ENCODE measurements around the gene SEC23B.

DNA sequence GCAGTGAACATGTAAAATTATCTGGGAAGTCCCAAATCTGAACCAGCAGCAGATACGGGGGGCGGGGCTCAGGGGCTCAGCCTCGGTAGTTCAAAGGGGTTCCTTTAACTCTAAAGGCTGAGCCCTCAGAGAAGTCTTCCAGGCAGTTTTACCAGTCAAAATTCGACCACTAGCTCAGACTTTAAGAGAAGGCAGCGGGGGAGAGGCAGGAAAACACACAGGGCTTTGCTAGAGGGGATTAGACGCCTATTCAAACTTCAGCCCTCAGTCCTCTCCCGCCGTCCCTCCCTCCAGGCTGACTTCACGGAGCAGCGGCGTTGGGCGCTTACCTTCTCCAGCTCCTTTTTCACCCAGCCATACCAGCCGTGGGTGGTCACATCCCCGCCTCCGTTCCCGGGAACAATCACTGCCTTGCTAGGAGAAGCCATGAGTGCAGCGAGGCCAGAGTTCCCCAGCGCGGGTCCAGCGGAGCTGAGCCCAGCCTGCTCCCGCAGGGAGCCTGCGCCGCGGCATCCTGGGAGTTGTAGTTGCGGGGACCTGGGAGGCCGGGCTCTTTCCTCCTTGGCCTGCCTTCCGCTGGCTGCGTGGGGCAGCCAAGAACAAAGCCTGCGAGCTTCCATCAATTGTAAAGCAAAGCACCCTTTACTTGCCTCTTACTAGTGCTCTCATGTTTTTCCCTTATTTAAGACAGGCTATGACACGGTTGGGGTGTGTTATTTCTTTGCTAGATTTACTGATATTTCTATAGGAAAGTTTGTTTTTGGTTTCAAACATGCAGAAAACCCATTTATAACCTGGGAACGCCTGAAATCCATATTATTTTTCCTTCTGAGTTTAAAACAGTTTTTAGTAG is 10.8 kb upstream of the SEC23B start, which contains the start of gene RBBP9:
- TF ChIP-seq SIN3A (IDR thresholded peaks at IDR 0.05; ENCODE audit: borderline replicate concordance, insufficient read depth, low read length): 0 out of 2 replicates have a peak, but pooled peaks have one; percentile 66
- TF ChIP-seq, protein P1, sequence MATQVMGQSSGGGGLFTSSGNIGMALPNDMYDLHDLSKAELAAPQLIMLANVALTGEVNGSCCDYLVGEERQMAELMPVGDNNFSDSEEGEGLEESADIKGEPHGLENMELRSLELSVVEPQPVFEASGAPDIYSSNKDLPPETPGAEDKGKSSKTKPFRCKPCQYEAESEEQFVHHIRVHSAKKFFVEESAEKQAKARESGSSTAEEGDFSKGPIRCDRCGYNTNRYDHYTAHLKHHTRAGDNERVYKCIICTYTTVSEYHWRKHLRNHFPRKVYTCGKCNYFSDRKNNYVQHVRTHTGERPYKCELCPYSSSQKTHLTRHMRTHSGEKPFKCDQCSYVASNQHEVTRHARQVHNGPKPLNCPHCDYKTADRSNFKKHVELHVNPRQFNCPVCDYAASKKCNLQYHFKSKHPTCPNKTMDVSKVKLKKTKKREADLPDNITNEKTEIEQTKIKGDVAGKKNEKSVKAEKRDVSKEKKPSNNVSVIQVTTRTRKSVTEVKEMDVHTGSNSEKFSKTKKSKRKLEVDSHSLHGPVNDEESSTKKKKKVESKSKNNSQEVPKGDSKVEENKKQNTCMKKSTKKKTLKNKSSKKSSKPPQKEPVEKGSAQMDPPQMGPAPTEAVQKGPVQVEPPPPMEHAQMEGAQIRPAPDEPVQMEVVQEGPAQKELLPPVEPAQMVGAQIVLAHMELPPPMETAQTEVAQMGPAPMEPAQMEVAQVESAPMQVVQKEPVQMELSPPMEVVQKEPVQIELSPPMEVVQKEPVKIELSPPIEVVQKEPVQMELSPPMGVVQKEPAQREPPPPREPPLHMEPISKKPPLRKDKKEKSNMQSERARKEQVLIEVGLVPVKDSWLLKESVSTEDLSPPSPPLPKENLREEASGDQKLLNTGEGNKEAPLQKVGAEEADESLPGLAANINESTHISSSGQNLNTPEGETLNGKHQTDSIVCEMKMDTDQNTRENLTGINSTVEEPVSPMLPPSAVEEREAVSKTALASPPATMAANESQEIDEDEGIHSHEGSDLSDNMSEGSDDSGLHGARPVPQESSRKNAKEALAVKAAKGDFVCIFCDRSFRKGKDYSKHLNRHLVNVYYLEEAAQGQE (IDR thresholded peaks at IDR 0.05; ENCODE audit: insufficient read depth in 1 of 2, low read depth in 2 of 2, low read length in 2 of 2): 0 out of 4 replicates have a peak, but pooled peaks of 1 of the 2 experiments have one; percentile 12
- TF ChIP-seq TAF1 (IDR thresholded peaks at IDR 0.05; ENCODE audit: borderline replicate concordance, insufficient read depth, low read length): peak; percentile 63; the same call in 1 of the 2 replicates
- TF ChIP-seq POLR2AphosphoS5 (IDR thresholded peaks at IDR 0.05; ENCODE audit: low read depth, low read length): peak; percentile 91

All from PFSK-1 (cell line).